NCI-H2196 treated with DMSO at 0.1 percent for 48 hours (cell line): ENCODE results near the gene MSANTD1.

Experiments used
- DNase-seq: peaks from one replicate; lab custom pipeline; 2025; ENCODE audit not compliant: unreplicated experiment; lab: John Stamatoyannopoulos, UW

Gene MSANTD1

DNA sequence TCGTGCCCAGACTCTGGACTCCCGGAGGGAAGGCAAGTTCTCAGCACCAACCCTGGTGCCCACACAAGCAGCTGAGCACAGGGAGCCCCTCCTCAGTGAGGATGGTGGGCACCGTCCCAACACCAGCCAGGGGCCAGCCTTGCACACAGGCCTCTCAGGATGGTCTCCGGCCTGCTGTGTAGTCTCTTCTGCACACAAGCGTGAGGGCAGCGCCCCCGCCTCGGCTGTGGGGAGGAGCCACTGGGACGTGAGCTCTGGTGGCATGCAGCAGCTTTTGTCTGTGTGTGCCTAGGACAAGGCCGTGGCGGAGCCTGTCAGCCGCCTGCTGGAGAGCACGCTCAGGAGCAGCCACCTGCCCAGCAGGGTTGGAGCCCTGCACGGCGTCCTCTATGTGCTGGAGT, 16.1 kb upstream of the MSANTD1 start:
- DNase-seq, result no peak

DNA sequence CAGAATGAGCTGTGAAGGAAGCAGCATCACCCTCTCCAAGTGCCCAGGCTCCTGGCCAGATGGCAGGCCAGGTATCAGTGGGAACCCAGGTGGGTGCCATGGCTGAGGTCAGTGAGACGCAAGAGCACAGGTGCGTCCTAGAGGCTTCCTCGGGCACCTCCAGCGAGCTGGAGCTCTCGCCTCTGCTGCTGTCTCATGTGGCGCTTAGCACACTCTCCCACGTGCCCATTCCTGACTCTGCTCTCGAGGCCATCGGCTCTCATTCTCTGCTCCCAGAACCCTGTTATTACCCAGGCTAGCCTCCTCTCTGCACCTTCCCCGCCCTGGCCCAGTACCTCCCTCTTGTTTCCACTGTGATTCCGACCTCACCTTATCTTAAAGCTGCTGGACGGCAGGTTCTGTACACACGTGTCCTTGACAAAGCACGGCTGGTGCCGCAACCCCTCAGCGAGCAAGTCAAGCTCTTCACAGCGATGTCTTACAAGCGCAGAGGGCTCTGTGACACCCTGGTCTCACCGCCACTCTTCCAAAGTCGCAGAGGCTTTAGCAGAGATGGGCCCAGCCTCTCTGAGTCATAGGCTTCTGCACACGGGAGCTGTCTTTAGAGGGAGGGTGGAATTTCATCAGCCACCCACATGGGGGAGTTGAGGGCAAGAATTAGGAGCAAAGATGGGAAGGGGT, 15.4 kb upstream of the MSANTD1 start:
- no peak for DNase-seq

DNA sequence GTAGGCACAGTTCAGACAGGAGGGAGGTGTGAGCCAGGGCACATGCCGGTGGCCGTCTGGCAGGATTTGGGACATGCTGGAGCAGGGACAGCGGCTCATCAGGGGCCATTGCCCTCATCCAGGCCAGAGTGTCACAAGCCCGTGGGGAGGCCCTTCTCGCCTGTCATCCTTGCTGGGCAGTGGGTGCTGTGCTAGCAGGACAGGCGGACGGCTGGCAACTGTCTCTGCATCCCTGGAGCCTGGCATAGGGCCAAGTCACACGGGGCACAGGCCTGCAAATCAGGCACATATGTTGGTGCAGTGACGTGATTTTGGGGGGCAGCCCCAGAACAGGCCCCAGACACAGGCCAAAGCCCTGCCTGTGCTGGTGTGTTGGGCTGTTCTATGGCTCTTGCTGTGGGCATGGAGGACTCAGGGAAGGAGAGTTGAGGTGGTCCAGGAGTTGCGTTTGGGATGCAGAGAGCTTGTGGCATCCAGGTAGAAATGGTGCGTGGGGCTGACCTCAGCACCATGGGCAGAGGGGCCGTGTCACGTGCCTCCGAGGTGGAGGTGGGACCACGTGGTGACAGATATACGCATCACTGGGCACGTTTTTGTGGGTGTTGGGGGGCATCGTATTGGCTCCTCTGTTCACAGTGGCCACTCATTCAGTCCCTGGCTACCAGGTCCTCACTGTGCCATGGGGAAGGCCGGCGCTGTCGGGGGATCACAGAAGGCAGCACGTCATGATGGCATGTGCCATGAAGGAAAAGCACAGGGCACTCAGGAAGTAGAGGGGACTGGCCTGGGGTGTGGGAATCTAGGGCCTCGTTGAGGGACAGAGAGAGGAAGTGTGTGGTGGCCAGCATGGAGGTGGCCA, 14.6 kb upstream of the MSANTD1 start:
- no peak for DNase-seq

DNA sequence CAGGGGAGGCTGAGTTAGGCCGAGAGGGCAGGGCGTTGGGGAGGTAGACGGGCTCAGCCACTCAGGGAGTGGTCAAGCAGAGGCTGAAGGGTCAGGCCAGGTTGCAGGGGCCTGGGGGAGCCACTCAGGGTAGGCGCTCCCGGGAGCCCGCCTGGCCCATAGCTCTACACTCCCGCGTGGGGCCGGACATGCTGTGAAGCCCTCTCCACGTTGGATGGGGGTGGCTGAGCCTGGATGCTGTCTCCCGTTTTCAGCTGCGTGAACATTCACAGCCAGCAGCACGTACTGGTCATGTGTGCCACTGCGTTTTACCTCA, 14.0 kb upstream of the MSANTD1 start:
- DNase-seq, result no peak

DNA sequence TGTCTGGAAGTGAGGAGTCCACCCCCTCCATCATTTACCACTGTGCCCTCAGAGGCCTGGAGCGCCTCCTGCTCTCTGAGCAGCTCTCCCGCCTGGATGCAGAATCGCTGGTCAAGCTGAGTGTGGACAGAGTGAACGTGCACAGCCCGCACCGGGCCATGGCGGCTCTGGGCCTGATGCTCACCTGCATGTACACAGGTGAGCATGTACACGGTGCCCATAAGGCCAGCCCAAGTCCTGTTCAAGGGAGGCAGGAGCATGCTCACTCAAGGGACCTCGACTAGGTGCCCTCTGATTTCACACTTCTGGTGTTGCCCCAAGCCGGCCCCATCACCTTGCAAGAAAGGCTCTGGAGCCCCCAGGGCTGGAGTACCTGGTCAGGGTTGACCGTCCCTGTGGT, 13.4 kb upstream of the MSANTD1 start:
- no peak for DNase-seq

DNA sequence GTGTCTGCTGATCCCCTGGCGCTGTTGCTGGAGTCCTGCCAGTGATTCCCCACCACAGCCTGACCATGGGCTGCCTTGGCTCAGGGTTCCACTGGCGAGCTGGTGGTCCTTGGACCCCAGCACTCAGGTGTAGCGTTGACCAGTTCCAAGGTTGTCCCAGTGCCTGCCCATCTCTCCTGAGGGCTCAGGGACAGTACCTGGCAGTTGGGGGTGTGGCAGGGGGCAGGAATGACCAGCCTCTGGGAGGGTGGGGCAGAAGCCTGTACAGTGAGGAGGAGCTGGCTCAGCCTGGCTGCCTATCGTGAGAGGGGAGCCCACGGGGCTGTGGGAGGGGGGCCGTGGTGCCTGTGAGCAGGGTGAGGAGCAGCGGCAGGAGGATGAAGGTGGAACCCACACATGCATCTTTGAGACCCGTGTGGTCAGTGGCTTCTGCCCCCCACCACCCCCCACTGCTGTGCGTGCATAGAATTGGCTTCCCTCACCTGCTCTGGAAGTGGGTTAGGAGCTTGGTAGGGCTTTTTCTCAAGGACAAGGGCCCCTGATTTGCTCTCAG, 12.6 kb upstream of the MSANTD1 start:
- DNase-seq, result no peak

DNA sequence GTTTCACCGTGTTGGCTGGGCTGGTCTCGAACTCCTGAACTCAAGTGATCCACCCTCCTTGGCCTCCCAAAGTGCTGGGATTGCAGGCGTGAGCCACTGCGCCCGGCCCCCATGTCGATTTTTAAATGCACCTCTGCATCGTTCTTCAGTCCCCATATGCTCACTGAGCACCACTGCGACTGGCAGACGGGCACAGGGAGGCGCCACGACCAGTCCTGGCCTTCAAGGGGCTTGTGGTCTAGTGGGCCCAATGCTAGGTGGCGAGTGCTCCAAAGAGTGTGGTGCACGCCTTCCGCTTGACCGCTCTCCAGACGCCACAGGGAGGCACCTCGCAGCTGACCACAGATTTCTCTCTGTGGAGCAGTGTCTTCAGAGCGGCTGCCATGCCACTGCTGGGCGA, 11.7 kb upstream of the MSANTD1 start:
- no peak for DNase-seq

DNA sequence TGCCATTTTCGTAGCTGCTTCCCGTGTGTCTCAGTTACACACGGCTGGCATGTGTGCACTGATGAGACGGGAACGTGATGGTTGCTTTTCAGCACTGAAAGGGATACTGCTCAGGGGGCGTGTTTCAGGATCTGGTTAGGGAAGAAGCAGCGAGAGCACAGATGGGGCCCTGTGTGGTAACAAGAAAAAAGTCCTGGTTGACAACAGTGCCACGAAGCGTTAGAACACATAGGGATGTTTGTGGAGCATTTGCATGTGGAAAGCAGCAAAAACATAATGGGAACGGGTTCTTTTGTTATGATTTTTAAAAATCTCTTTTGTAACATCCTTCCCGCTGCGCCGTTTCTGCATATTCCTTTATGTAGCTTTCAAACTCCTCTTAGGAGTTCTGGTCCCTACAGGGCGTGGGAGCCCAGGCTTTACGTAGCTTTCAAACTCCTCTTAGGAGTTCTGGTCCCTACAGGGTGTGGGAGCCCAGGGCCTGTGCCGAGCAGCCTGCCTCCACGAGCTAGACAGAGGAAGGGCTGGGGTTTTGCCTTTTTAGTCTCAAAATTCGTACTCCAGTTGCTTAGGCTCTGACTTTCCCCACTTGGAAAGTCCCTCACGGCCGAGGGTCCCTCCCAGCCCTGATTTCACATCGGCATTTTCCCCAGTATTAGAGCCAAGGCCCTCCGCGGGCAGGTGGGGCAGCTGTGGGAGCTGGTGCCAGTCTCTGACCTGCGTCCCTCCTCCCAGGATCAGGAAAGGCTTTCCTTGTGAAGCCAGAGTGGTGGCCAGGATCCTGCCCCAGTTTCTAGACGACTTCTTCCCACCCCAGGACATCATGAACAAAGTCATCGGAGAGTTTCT, 11.0 kb upstream of the MSANTD1 start:
- DNase-seq, result no peak

DNA sequence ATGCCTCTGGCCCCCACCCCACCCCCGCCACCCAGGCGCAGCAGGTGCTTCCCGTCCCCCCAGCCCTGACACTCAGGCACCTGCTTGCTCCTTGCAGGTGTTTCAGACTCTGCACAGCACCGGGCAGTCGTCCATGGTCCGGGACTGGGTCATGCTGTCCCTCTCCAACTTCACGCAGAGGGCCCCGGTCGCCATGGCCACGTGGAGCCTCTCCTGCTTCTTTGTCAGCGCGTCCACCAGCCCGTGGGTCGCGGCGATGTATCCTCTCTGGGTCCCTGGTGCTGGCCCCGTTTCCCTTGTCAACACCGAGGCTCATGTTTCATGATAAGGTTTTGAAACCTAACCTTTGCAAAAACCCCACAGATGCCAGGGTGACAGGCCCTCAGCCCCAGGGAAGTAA, 10.2 kb upstream of the MSANTD1 start:
- no peak for DNase-seq

DNA sequence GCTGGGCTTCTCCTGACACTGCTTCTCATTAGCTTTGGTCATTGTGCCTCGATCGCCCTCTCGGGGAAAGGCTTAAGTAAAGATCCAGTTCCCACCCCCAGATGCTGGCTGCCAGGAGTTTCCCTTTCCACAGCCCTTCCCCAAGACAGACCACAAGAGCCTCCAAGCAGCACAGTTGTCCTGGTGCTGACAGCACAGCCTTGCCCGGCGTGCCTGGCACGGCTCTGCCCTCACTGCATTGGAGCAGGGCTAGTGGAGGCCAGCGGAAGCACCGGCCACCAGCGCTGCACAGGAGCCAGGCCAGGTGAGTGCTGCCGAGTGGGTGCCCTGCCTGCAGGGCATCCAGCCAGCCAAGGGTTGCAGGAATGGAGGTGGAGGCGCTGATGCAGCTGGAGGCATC, 9.7 kb upstream of the MSANTD1 start:
- no peak for DNase-seq

DNA sequence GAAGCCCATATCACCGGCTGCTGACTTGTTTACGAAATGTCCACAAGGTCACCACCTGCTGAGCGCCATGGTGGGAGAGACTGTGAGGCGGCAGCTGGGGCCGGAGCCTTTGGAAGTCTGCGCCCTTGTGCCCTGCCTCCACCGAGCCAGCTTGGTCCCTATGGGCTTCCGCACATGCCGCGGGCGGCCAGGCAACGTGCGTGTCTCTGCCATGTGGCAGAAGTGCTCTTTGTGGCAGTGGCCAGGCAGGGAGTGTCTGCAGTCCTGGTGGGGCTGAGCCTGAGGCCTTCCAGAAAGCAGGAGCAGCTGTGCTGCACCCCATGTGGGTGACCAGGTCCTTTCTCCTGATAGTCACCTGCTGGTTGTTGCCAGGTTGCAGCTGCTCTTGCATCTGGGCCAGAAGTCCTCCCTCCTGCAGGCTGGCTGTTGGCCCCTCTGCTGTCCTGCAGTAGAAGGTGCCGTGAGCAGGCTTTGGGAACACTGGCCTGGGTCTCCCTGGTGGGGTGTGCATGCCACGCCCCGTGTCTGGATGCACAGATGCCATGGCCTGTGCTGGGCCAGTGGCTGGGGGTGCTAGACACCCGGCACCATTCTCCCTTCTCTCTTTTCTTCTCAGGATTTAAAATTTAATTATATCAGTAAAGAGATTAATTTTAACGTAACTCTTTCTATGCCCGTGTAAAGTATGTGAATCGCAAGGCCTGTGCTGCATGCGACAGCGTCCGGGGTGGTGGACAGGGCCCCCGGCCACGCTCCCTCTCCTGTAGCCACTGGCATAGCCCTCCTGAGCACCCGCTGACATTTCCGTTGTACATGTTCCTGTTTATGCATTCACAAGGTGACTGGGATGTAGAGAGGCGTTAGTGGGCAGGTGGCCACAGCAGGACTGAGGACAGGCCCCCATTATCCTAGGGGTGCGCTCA, 8.7 kb upstream of the MSANTD1 start:
- peak; percentile 79 for DNase-seq

DNA sequence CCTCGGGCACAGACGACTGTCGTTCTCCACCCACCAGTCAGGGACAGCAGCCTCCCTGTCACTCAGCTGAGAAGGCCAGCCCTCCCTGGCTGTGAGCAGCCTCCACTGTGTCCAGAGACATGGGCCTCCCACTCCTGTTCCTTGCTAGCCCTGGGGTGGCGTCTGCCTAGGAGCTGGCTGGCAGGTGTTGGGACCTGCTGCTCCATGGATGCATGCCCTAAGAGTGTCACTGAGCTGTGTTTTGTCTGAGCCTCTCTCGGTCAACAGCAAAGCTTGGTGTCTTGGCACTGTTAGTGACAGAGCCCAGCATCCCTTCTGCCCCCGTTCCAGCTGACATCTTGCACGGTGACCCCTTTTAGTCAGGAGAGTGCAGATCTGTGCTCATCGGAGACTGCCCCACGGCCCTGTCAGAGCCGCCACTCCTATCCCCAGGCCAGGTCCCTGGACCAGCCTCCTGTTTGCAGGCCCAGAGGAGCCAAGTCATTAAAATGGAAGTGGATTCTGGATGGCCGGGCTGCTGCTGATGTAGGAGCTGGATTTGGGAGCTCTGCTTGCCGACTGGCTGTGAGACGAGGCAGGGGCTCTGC, 7.9 kb upstream of the MSANTD1 start:
- DNase-seq, result no peak

DNA sequence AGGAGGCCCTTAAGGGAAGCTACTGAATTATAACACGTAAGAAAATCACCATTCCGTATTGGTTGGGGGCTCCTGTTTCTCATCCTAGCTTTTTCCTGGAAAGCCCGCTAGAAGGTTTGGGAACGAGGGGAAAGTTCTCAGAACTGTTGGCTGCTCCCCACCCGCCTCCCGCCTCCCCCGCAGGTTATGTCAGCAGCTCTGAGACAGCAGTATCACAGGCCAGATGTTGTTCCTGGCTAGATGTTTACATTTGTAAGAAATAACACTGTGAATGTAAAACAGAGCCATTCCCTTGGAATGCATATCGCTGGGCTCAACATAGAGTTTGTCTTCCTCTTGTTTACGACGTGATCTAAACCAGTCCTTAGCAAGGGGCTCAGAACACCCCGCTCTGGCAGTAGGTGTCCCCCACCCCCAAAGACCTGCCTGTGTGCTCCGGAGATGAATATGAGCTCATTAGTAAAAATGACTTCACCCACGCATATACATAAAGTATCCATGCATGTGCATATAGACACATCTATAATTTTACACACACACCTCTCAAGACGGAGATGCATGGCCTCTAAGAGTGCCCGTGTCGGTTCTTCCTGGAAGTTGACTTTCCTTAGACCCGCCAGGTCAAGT, 6.9 kb upstream of the MSANTD1 start:
- no peak for DNase-seq

DNA sequence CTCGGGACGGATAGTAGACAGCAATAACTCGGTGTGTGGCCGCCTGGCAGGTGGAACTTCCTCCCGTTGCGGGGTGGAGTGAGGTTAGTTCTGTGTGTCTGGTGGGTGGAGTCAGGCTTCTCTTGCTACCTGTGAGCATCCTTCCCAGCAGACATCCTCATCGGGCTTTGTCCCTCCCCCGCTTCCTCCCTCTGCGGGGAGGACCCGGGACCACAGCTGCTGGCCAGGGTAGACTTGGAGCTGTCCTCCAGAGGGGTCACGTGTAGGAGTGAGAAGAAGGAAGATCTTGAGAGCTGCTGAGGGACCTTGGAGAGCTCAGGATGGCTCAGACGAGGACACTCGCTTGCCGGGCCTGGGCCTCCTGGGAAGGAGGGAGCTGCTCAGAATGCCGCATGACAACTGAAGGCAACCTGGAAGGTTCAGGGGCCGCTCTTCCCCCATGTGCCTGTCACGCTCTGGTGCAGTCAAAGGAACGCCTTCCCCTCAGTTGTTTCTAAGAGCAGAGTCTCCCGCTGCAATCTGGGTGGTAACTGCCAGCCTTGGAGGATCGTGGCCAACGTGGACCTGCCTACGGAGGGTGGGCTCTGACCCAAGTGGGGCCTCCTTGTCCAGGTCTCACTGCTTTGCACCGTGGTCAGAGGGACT, 5.7 kb upstream of the MSANTD1 start:
- DNase-seq, result no peak

DNA sequence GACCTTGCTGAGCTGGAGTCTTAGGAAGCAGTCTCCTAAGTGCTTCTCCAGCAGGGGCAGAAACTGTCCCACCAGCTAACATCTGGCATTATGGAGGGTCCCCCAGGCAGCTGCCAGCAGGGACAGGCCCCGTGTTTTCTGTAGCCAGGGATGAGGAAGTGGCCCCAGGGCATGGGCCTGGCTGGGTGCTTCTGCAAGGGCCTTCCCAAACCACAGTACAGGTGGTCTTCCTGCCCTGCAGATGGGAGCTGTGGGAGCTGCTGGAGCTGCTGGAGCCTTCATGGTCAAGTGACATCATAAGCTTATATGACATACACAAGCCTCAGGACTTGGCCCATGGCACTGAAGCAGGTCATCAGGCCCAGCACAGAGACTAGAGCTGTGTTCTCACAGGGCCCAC, 5.0 kb upstream of the MSANTD1 start:
- no peak for DNase-seq

DNA sequence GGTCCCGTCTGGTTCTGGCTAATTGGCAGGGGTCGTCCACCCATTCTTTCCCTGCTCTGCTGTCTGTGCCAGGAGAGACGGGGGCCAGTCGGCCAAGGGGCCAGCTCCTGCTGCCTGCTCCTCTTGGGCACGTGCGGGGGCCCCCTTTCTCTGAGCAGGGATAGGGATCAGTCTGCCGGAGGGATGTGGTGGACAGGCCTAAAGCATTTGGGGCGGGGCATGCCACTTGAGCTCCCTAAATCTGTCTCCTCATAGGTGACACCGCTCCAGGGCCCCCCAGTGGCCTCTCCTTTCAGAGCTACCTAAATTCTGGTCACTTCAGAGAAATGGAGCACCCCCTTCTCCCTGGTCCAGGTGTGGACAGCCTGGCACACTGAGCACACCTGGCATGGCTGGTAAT, 4.2 kb upstream of the MSANTD1 start:
- DNase-seq, result no peak

DNA sequence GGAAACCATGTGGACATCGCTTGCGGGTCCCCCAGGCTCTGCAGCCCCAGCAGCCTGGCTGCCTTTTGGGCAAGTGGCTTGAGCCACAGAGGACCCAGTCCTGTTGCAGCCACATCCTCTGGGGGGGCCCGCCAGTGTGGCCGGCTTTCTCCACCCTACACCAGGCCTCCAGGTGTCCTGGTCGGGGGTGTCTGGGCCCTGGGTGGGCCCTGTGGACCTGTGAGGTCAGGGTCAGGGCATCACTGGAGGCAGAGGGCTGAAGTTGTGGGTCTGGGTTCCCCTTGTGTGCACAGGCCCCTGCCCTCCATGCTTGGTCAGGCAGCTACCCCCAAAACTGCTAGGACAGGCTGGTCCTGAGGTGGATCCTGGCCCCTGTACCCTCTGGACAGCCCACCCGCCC, 3.3 kb upstream of the MSANTD1 start:
- DNase-seq, result no peak

DNA sequence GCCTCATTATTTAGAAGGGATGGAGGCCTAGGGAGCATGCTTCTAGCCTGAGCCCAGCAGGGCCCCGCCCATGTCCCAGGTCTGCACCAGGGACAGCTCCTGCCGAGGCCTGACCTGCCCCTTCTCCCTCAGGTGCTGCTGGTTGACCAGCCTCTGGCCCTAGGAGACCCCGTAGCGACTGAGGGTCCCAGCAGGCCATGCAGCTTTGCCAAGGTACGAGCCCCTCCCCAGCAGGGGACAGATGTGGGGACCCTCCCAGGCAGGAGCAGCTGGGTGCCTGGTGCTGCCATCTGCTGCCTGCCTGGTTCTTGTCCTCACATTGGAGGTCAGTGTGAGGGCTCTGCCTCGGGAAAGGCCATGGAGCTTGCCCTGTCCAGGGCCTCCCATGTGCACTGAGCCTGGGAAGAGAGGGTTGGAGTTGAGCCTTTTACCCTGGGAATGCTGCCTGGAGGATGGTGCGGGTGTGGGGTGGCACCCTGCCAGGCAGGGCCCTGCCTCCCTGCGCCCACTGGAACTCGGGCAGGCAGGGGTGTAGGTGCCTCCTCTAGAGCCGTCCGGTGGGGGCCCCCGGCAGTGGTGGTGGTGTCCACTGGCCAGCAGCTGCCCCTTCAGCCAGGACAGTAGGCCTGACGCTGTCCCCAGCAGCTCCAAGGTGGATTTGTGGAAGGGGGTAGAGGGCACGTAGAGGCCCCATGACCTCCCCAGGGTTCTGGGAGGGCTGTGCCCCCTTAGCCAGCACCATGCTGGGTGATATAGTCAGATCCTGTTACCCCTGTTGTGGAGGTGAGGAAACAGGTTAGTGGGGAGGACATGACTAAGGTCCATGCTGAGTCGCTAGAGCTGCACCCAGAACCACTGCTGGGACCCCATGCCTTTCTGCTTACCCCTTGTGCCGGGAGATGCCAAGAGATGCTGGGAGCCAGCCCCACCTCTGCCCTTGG, 2.2 kb upstream of the MSANTD1 start:
- no peak for DNase-seq
